GM12878 (cell line): Measurements from ENCODE around the gene TIMM17A. TPM values are rescaled to one million over a fixed set of nuclear protein-coding genes. Genes with fewer than 3 reads are reported as not detected.

ENCODE experiments used
- ATAC-seq: fragments of 200-7000 bp; cut with Tn5 transposase; 3 replicates; pipeline ENCODE4 v1.9.1; 2020; ENCODE audit warnings: mild to moderate bottlenecking, moderate library complexity
- BruUV-seq: library from RNA; stranded (reverse); fragments of 400-500 nt; replicated peaks from 2 replicates; lab custom pipeline; 2021; lab: Mats Ljungman, UMichigan
- CTCF ChIA-PET: fragments of 300-600 bp; sonication (Branson Sonifier 250); formaldehyde crosslinking; extraction: SDS; loops from one replicate; lab custom pipeline; 2021; ENCODE audit warnings: inconsistent platforms; lab: Yijun Ruan, JAX
- POLR2A ChIA-PET: fragments of 350-600 bp; formaldehyde crosslinking; extraction: SDS; loops from one replicate; lab custom pipeline; 2021; ENCODE audit warnings: inconsistent platforms; lab: Charles Lee
- RAD21 ChIA-PET: fragments of 300-600 bp; sonication (Branson Sonifier 250); formaldehyde crosslinking; loops from one replicate; lab custom pipeline; 2023; ENCODE audit warnings: antibody characterized with exemption; ENCODE audit not compliant: unreplicated experiment; lab: Charles Lee
- SMC1A ChIA-PET: fragments of 300-600 bp; sonication (Branson Sonifier 250); formaldehyde crosslinking; loops from one replicate; lab custom pipeline; 2023; ENCODE audit not compliant: unreplicated experiment, uncharacterized antibody; lab: Charles Lee
- DNase-seq: peaks from one replicate; pipeline ENCODE4 v3.0.0-alpha.2; 2011; ENCODE audit warnings: low read depth, low spot score
- FAIRE-seq: peaks from 3 replicates; lab custom pipeline; 2011; peaks lifted over from hg19 to GRCh38; lab: Jason Lieb, UNC
- H2AFZ ChIP-seq: 2 replicates; pipeline ENCODE4 v1.6.0; 2011; ENCODE audit warnings: low read depth, low read length, control low read depth; ENCODE audit not compliant: control insufficient read depth
- H3K27ac ChIP-seq: 2 replicates; pipeline ENCODE4 v1.5.1; 2011; ENCODE audit warnings: control low read depth; ENCODE audit not compliant: control insufficient read depth, insufficient read depth
- H3K27me3 ChIP-seq, 2 experiments: replicated peaks in 1 of 2; 2 replicates each; pipeline versions ENCODE4 v1.6.0 to v1.6.1; 2011; ENCODE audit warnings: low read length in 1 of 2; ENCODE audit not compliant: control insufficient read depth in 2 of 2, insufficient read depth in 2 of 2
- H3K36me3 ChIP-seq, 2 experiments: 2 replicates each; pipeline ENCODE4 v1.5.1; 2011; ENCODE audit warnings: low read length in 1 of 2; ENCODE audit not compliant: control insufficient read depth in 2 of 2, insufficient read depth in 2 of 2
- H3K4me1 ChIP-seq: 2 replicates; pipeline ENCODE4 v1.6.1; 2011; ENCODE audit warnings: mild to moderate bottlenecking, low read length, moderate library complexity, mixed read lengths; ENCODE audit not compliant: control insufficient read depth, insufficient read depth
- H3K4me2 ChIP-seq: 2 replicates; pipeline ENCODE4 v1.6.0; 2011; ENCODE audit warnings: control low read depth; ENCODE audit not compliant: control insufficient read depth, insufficient read depth
- H3K4me3 ChIP-seq: fragments of 200-600 bp; sonication (generic); 2 replicates; pipeline ENCODE4 v1.5.1; 2016
- H3K79me2 ChIP-seq: 2 replicates; pipeline ENCODE4 v1.6.0; 2011; ENCODE audit warnings: low read length; ENCODE audit not compliant: control insufficient read depth, insufficient read depth
- H3K9ac ChIP-seq: 2 replicates; pipeline ENCODE4 v1.8.0; 2011; ENCODE audit warnings: low read length, control low read depth, mixed read lengths; ENCODE audit not compliant: control insufficient read depth, insufficient read depth
- H3K9me3 ChIP-seq: replicated peaks from 3 replicates; pipeline ENCODE4 v1.5.1; 2011; ENCODE audit warnings: mild to moderate bottlenecking, low read length; ENCODE audit not compliant: control insufficient read depth, insufficient read depth
- H4K20me1 ChIP-seq: 2 replicates; pipeline ENCODE4 v1.6.0; 2011; ENCODE audit not compliant: control insufficient read depth, insufficient read depth
- CTCF ChIP-seq, 3 experiments: IDR thresholded peaks in 2 of 3; conservative IDR thresholded peaks in 1 of 3; 2 replicates each; pipeline ENCODE4 v1.5.1; 2011; ENCODE audit warnings: low read depth in 3 of 3, low read length in 3 of 3, mild to moderate bottlenecking in 3 of 3, control low read depth in 2 of 3, moderate library complexity in 2 of 3, inconsistent platforms in 1 of 3, mixed read lengths in 1 of 3; ENCODE audit not compliant: control insufficient read depth in 2 of 3, insufficient read depth in 1 of 3; ENCODE audit errors: extremely low read depth in 1 of 3
- DPF2 ChIP-seq: fragments of 450-650 bp; IDR thresholded peaks from 2 replicates; pipeline ENCODE4 v1.6.1; 2017; ENCODE audit warnings: mild to moderate bottlenecking
- FOS ChIP-seq: IDR thresholded peaks from 3 replicates; pipeline ENCODE4 v1.6.1; 2011; ENCODE audit warnings: borderline replicate concordance; ENCODE audit not compliant: insufficient read length; ENCODE audit errors: extremely low read depth
- FOXK2 ChIP-seq: fragments of 450-650 bp; IDR thresholded peaks from 2 replicates; pipeline ENCODE4 v1.6.1; 2017; ENCODE audit warnings: mild to moderate bottlenecking, moderate library complexity
- MEF2B ChIP-seq: fragments of 450-650 bp; IDR thresholded peaks from 2 replicates; pipeline ENCODE4 v1.6.1; 2018; ENCODE audit warnings: mild to moderate bottlenecking, moderate library complexity; ENCODE audit not compliant: partially characterized antibody, poor library complexity, severe bottlenecking
- MYC ChIP-seq: IDR thresholded peaks from 2 replicates; pipeline ENCODE4 v1.6.1; 2011; ENCODE audit warnings: mild to moderate bottlenecking, low read length, moderate library complexity, inconsistent platforms; ENCODE audit not compliant: insufficient read depth, insufficient replicate concordance, insufficient read length, severe bottlenecking
- NR2F1 ChIP-seq: fragments of 450-650 bp; conservative IDR thresholded peaks from 2 replicates; pipeline ENCODE4 v1.6.1; 2017; ENCODE audit warnings: mild to moderate bottlenecking
- POLR2AphosphoS5 ChIP-seq: IDR thresholded peaks from 2 replicates; pipeline ENCODE4 v1.6.1; 2011; ENCODE audit warnings: mild to moderate bottlenecking, low read length, inconsistent platforms
- RAD51 ChIP-seq: fragments of 450-650 bp; IDR thresholded peaks from 2 replicates; pipeline ENCODE4 v1.6.1; 2016; ENCODE audit warnings: moderate library complexity, mild to moderate bottlenecking, inconsistent platforms
- TAF1 ChIP-seq: IDR thresholded peaks from 2 replicates; pipeline ENCODE4 v1.6.1; 2011; ENCODE audit warnings: mild to moderate bottlenecking, low read depth, low read length, borderline replicate concordance
- WGBS: methylation state at CpG from one replicate; pipeline ENCODE4 v1.1.6; 2016; ENCODE audit warnings: low lambda C conversion rate; ENCODE audit not compliant: insufficient replicate concordance, insufficient coverage; ENCODE audit errors: missing lambda C conversion rate; 5-methylcytosine and 5-hydroxymethylcytosine counted together
- in situ Hi-C: fragments of 300-500 bp; cut with MboI; formaldehyde crosslinking; loops from 9 replicates; pipeline ENCODE4 v1.14.3; 2018; ENCODE audit warnings: mixed read lengths
- intact Hi-C: fragments of 100-400 bp; cut with micrococcal nuclease; formaldehyde crosslinking; loops from one replicate; pipeline ENCODE4 v1.14.2; 2022; ENCODE audit not compliant: unreplicated experiment
- polyA plus RNA-seq, 11 experiments: library from polyadenylated mRNA; depleted of rRNA in 4 of 11; unstranded in 6 of 11; stranded (reverse) in 5 of 11; fragments of >200 nt; fragmentation: Nextera tagmentation in 4 of 11; fragmentation: Illumina TruSeq in 1 of 11; extraction: Ambion mirVana in 4 of 11; extraction: Trizol in 1 of 11; gene quantifications; 1 replicate in 1 of 11; 2 replicates in 10 of 11; pipeline versions ENCODE4 v1.2.1 to v1.2.3, GENCODE V29; 2011 to 2016; ENCODE audit warnings: inconsistent platforms in 2 of 11, missing spikeins in 2 of 11, low read depth in 1 of 11
- total RNA-seq, 4 experiments: library from RNA; depleted of rRNA in 3 of 4; stranded (reverse); fragments of >200 nt in 3 of 4; fragmentation: Illumina TruSeq in 1 of 4; extraction: Trizol in 1 of 4; gene quantifications; 2 replicates each; pipeline versions ENCODE4 v1.2.1 to v1.2.3, GENCODE V29; 2013 to 2021

TIMM17A gene
- total and polyA plus RNA-seq, 10 of the 15 experiments (the other 5 are each of a cell fraction or from before 2014, with no cell fraction given): 68.6 to 357 (median 92.4) TPM

GRCh38 chr1:202002507-202002906 lies 47.2 kb downstream of the TIMM17A start (continued):
- TF ChIP-seq DPF2: no peak
- no peak for TF ChIP-seq NR2F1
- TF ChIP-seq MEF2B: no peak
- no peak for TF ChIP-seq POLR2AphosphoS5

GRCh38 chr1:202004711-202005110 lies 49.4 kb downstream of the TIMM17A start:
- TF ChIP-seq CTCF (IDR thresholded peaks at IDR 0.05 in 2 of 3, conservative IDR thresholded peaks at IDR 0.05 in 1 of 3; ENCODE audit: control insufficient read depth in 2 of 3, extremely low read depth in 1 of 3, insufficient read depth in 1 of 3, low read depth in 3 of 3, low read length in 3 of 3) (no peak), DPF2 (no peak), TAF1 (no peak), RAD51 (no peak), FOXK2 (no peak), MYC (no peak), FOS (no peak)
- CTCF ChIA-PET: interaction anchor here (1.0 to 2.8 kb wide), 3 partner anchors 109 to 131 kb away, joined by 4 to 19 read pairs (median 5); no protein-coding TSS in a partner anchor
- SMC1A ChIA-PET: no interaction called here
- ATAC-seq (no peak), DNase-seq (no peak), FAIRE-seq (no peak)
- RAD21 ChIA-PET: no interaction called here
- in situ Hi-C loops (no loop called here), intact Hi-C loops (no loop called here)
- Histone ChIP-seq H3K9me3 (no peaks in the 10 kb centered on the region), H3K27me3 (no peaks in the 10 kb centered on the region), H3K27ac (no peak overlapping the region), H3K36me3 (peaks cover 11% of the 10 kb centered on the region in 2 experiments; a peak in 3 of 4 replicates), H3K4me3 (no peak overlapping the region), H2AFZ (no peak overlapping the region), H3K4me2 (no peak overlapping the region), H3K4me1 (peaks cover 2% of the 10 kb centered on the region), H3K9ac (no peak overlapping the region), H4K20me1 (no peaks in the 10 kb centered on the region), H3K79me2 (no peaks in the 10 kb centered on the region)
- BruUV-seq: no TSS peak
- POLR2A ChIA-PET: no interaction called here
- 95% methylated on average over 9 of the region's 9 CpGs for WGBS
